ENCODE results near the gene APOBEC4.

GRCh38 chr1:183642166-183642565 is 10.9 kb downstream of the APOBEC4 start:
- TF ChIP-seq NR1H2 (CRISPR knock-in tag; IDR thresholded peaks at IDR 0.05) (no peak), USF1 (CRISPR knock-in tag; IDR thresholded peaks at IDR 0.05) (no peak), KLF16 (IDR thresholded peaks at IDR 0.05) (no peak), HCFC1 (IDR thresholded peaks at IDR 0.05; ENCODE audit: low read depth, low read length) (no peak), CTCF (IDR thresholded peaks at IDR 0.05 in 2 of 3, conservative IDR thresholded peaks at IDR 0.05 in 1 of 3; ENCODE audit: insufficient read depth in 2 of 3, low read depth in 1 of 3, low read length in 3 of 3) (no peak), ARNT (IDR thresholded peaks at IDR 0.05) (no peak), MNT (conservative IDR thresholded peaks at IDR 0.05) (no peak), ZKSCAN1 (IDR thresholded peaks at IDR 0.05; ENCODE audit: low read depth, low read length) (no peak), RHOXF2B (CRISPR knock-in tag; conservative IDR thresholded peaks at IDR 0.05) (no peak), EP300 (IDR thresholded peaks at IDR 0.05; ENCODE audit: low read length) (no peak), TFE3 (CRISPR knock-in tag; IDR thresholded peaks at IDR 0.05) (no peak), CBX3 (IDR thresholded peaks at IDR 0.05; ENCODE audit: borderline replicate concordance in 1 of 2, low read length in 2 of 2) (no peak), KLF13 (tag; IDR thresholded peaks at IDR 0.05; ENCODE audit: borderline replicate concordance, low read depth) (no peak), ETV6 (IDR thresholded peaks at IDR 0.05; ENCODE audit: borderline replicate concordance in 1 of 2, low read depth in 2 of 2, low read length in 1 of 2) (no peak), ETV6 (CRISPR knock-in tag; IDR thresholded peaks at IDR 0.05; ENCODE audit: borderline replicate concordance) (no peak)
